Astrocyte (in vitro differentiated cells and primary cell): Measurements from ENCODE around the gene KBTBD4.

Source experiments
- CTCF ChIP-seq: IDR thresholded peaks from 2 replicates; pipeline ENCODE4 v1.5.1; 2011; ENCODE audit warnings: low read depth, mild to moderate bottlenecking, inconsistent platforms, low read length, moderate library complexity; ENCODE audit not compliant: insufficient read depth
- EZH2 ChIP-seq: IDR thresholded peaks from 2 replicates; pipeline ENCODE4 v1.6.1; 2012; ENCODE audit warnings: mild to moderate bottlenecking, low read length, inconsistent platforms; ENCODE audit not compliant: insufficient read depth

- TF ChIP-seq CTCF (no peak), EZH2 (no peak)
Measured at GRCh38 chr11:47620836-47621378, 42.1 kb upstream of the KBTBD4 start.
